ENCODE results near the gene GALNT1. TPM values are rescaled to one million over a fixed set of nuclear protein-coding genes. Genes with fewer than 3 reads are reported as not detected.

The GALNT1 gene
- polyA plus RNA-seq, 1 donor (not counting 4 experiments of a cell fraction or from before 2014, with no cell fraction given): 69.4 TPM

DNA sequence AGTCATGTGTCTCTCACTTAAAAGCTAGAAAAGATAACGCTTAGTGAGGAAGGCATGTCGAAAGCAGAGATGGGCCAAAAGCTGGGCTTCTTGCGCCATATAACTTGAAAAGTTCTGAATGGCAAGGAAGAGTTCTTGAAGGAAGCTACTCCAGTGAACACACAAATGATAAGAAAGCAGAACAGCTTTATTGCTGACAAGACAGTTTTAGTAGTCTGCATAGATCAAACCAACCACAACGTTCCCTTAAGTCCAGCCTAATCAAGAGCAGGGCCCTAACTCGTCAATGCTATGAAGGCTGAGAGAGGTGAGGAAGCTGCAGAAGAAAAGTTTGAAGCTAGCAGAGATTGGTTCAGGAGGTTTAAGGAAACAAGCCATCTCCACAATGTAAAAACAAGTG, 55.7 kb downstream of the GALNT1 start:
- H3K9me3 ChIP-seq (ENCODE audit: control insufficient read depth, low read depth, low read length): no peaks in the 10 kb centered on the region
- no peaks in the 10 kb centered on the region for H4K20me1 ChIP-seq (ENCODE audit: control insufficient read depth, extremely low read depth, insufficient read depth, low read length)
- peaks cover 6% of the 10 kb centered on the region for H3K4me1 ChIP-seq (ENCODE audit: control insufficient read depth, extremely low read depth, insufficient read depth, low read length)
- no peaks in the 10 kb centered on the region for H3K36me3 ChIP-seq (ENCODE audit: control insufficient read depth in 2 of 2, extremely low read depth in 1 of 2, insufficient read depth in 2 of 2, low read length in 2 of 2)
- H3K9ac ChIP-seq (ENCODE audit: control insufficient read depth, extremely low read depth, insufficient read depth, low read length): no peak overlapping the region
- no peaks in the 10 kb centered on the region for H3K79me2 ChIP-seq (ENCODE audit: control insufficient read depth, insufficient read depth, low read length)
- dilution Hi-C loops (cut with MboI; ENCODE audit: extremely low pct_ligation_motif_present, low sequenced_read_pairs): no loop called here
- H3K9me1 ChIP-seq (ENCODE audit: control insufficient read depth, extremely low read depth, insufficient read depth, low read length): no peaks in the 10 kb centered on the region
- H3K27ac ChIP-seq (ENCODE audit: control insufficient read depth, insufficient read depth, low read length): no peak overlapping the region
- FAIRE-seq: no peak
- no peak overlapping the region for H3K4me3 ChIP-seq (ENCODE audit: control insufficient read depth in 2 of 3, extremely low read depth in 1 of 3, insufficient read depth in 2 of 3, low read depth in 1 of 3, low read length in 3 of 3)
- H3K4me2 ChIP-seq (ENCODE audit: control insufficient read depth, extremely low read depth, insufficient read depth, low read depth, low read length): no peak overlapping the region
- TF ChIP-seq EZH2 (IDR thresholded peaks at IDR 0.05; ENCODE audit: low read length): no peak
- TF ChIP-seq, protein P1, sequence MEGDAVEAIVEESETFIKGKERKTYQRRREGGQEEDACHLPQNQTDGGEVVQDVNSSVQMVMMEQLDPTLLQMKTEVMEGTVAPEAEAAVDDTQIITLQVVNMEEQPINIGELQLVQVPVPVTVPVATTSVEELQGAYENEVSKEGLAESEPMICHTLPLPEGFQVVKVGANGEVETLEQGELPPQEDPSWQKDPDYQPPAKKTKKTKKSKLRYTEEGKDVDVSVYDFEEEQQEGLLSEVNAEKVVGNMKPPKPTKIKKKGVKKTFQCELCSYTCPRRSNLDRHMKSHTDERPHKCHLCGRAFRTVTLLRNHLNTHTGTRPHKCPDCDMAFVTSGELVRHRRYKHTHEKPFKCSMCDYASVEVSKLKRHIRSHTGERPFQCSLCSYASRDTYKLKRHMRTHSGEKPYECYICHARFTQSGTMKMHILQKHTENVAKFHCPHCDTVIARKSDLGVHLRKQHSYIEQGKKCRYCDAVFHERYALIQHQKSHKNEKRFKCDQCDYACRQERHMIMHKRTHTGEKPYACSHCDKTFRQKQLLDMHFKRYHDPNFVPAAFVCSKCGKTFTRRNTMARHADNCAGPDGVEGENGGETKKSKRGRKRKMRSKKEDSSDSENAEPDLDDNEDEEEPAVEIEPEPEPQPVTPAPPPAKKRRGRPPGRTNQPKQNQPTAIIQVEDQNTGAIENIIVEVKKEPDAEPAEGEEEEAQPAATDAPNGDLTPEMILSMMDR (optimal IDR thresholded peaks at IDR 0.05 in 1 of 3, IDR thresholded peaks at IDR 0.05 in 1 of 3, conservative IDR thresholded peaks at IDR 0.05 in 1 of 3; ENCODE audit: extremely low read depth in 1 of 3, insufficient read depth in 2 of 3, low read length in 3 of 3): no peak
- no peak overlapping the region for H2AFZ ChIP-seq (ENCODE audit: control insufficient read depth, low read length)
- no peaks in the 10 kb centered on the region for H3K27me3 ChIP-seq (ENCODE audit: control insufficient read depth, extremely low read depth, insufficient read depth, low read length)
- DNase-seq (ENCODE audit: low read depth, low spot score): no peak

DNA sequence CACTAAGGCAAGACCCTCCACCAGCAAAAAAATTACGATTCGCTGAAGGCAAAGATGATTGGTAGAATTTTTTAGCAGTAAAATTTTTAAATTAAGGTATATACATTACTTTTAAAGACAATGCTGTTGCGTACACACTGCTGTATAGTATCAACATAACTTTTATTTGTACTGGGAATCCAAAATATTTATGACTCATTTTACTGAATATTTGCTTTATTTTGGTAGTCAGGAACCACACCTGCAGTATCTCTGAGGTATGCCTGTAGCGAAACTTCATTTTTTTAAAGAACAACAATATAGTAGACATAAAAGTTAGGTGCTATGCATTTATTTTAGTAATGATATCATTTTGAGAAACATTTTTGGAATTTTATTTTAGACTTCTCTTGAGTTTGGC, 57.8 kb downstream of the GALNT1 start:
- Histone ChIP-seq H3K27ac (ENCODE audit: control insufficient read depth, insufficient read depth, low read length) (no peak overlapping the region), H4K20me1 (ENCODE audit: control insufficient read depth, extremely low read depth, insufficient read depth, low read length) (no peaks in the 10 kb centered on the region), H3K9me3 (ENCODE audit: control insufficient read depth, low read depth, low read length) (no peaks in the 10 kb centered on the region), H2AFZ (ENCODE audit: control insufficient read depth, low read length) (no peak overlapping the region), H3K27me3 (ENCODE audit: control insufficient read depth, extremely low read depth, insufficient read depth, low read length) (no peaks in the 10 kb centered on the region), H3K4me2 (ENCODE audit: control insufficient read depth, extremely low read depth, insufficient read depth, low read depth, low read length) (no peak overlapping the region), H3K4me3 (ENCODE audit: control insufficient read depth in 2 of 3, extremely low read depth in 1 of 3, insufficient read depth in 2 of 3, low read depth in 1 of 3, low read length in 3 of 3) (no peak overlapping the region), H3K79me2 (ENCODE audit: control insufficient read depth, insufficient read depth, low read length) (peaks cover 2% of the 10 kb centered on the region), H3K9ac (ENCODE audit: control insufficient read depth, extremely low read depth, insufficient read depth, low read length) (no peak overlapping the region), H3K4me1 (ENCODE audit: control insufficient read depth, extremely low read depth, insufficient read depth, low read length) (peaks cover 6% of the 10 kb centered on the region), H3K36me3 (ENCODE audit: control insufficient read depth in 2 of 2, extremely low read depth in 1 of 2, insufficient read depth in 2 of 2, low read length in 2 of 2) (no peaks in the 10 kb centered on the region), H3K9me1 (ENCODE audit: control insufficient read depth, extremely low read depth, insufficient read depth, low read length) (no peaks in the 10 kb centered on the region)
- TF ChIP-seq EZH2 (IDR thresholded peaks at IDR 0.05; ENCODE audit: low read length): no peak
- TF ChIP-seq, protein P1 (optimal IDR thresholded peaks at IDR 0.05 in 1 of 3, IDR thresholded peaks at IDR 0.05 in 1 of 3, conservative IDR thresholded peaks at IDR 0.05 in 1 of 3; ENCODE audit: extremely low read depth in 1 of 3, insufficient read depth in 2 of 3, low read length in 3 of 3): no peak
- DNase-seq (ENCODE audit: low read depth, low spot score) (no peak), FAIRE-seq (no peak)
- dilution Hi-C loops (cut with MboI; ENCODE audit: extremely low pct_ligation_motif_present, low sequenced_read_pairs): no loop called here

All from keratinocyte (primary cell).